Thoracic aorta (tissue), 2 donors: ENCODE measurements around the gene HSCB. TPM values are rescaled to one million over a fixed set of nuclear protein-coding genes. Genes with fewer than 3 reads are reported as not detected.

Experiments
- ATAC-seq: fragments of 150-250 bp; one replicate; pipeline ENCODE4 v1.8.0; 2017; ENCODE audit warnings: low read depth; ENCODE audit not compliant: insufficient number of reproducible peaks, low FRiP score
- DNase-seq: peaks from one replicate; pipeline ENCODE4 v3.0.0-alpha.2; 2020; ENCODE audit warnings: low spot score
- H3K27ac ChIP-seq, 2 donors: fragments of 200-600 bp; sonication (generic); 1 replicate in 1 of 2; 2 replicates in 1 of 2; pipeline ENCODE4 v1.5.1; 2016; ENCODE audit warnings: mild to moderate bottlenecking in 2 of 2, moderate library complexity in 2 of 2
- H3K27me3 ChIP-seq: fragments of 200-600 bp; sonication (generic); replicated peaks from 2 replicates; pipeline ENCODE4 v1.6.0; 2016; ENCODE audit warnings: mild to moderate bottlenecking; ENCODE audit not compliant: insufficient read depth
- H3K36me3 ChIP-seq: fragments of 200-600 bp; sonication (generic); one replicate; pipeline ENCODE4 v1.5.1; 2016
- H3K4me1 ChIP-seq, 2 donors: fragments of 200-600 bp; sonication (generic); 1 replicate in 1 of 2; 2 replicates in 1 of 2; pipeline versions ENCODE4 v1.5.1 to v1.6.0; 2016; ENCODE audit warnings: low read depth in 2 of 2, mild to moderate bottlenecking in 1 of 2; ENCODE audit not compliant: control insufficient read depth in 1 of 2
- H3K4me3 ChIP-seq: fragments of 200-600 bp; sonication (generic); 2 replicates; pipeline ENCODE4 v1.5.1; 2016; ENCODE audit warnings: mild to moderate bottlenecking
- H3K9me3 ChIP-seq: fragments of 200-600 bp; sonication (generic); 2 replicates; pipeline ENCODE4 v1.5.1; 2016
- total RNA-seq, 2 donors: library from RNA; depleted of rRNA; stranded (reverse); fragments of >200 nt; gene quantifications; one replicate each; pipeline versions ENCODE4 v1.1.0 to v1.2.3, GENCODE V29; 2016
- TF ChIP-seq, protein P1 (sequence below): fragments of 200-600 bp; sonication (generic); IDR thresholded peaks from one replicate; pipeline ENCODE4 v1.5.1; 2019; ENCODE audit warnings: antibody characterized with exemption

The HSCB gene
- total RNA-seq, 2 donors from 2014 or later, result 9.3 to 11.9 TPM

DNA sequence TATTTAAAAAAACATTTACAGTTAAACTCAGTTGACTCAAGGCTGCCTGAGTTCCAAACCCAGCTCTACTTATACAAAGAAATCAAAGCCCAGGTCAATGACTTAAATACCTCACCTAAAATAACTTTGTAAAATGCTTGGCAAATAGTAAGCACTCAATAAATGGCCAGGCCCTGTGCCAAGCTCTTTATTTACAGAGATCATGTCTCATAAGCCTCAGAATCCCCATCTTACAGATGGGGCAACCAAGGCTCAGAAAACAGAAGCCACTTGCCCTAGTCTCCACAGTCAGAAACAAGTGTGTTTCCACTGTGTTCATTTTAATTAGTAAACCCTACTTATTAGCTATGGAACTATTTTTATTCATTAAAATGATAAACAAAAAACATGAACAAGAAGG is 31.7 kb upstream of the HSCB start:
- TF ChIP-seq, protein P1, sequence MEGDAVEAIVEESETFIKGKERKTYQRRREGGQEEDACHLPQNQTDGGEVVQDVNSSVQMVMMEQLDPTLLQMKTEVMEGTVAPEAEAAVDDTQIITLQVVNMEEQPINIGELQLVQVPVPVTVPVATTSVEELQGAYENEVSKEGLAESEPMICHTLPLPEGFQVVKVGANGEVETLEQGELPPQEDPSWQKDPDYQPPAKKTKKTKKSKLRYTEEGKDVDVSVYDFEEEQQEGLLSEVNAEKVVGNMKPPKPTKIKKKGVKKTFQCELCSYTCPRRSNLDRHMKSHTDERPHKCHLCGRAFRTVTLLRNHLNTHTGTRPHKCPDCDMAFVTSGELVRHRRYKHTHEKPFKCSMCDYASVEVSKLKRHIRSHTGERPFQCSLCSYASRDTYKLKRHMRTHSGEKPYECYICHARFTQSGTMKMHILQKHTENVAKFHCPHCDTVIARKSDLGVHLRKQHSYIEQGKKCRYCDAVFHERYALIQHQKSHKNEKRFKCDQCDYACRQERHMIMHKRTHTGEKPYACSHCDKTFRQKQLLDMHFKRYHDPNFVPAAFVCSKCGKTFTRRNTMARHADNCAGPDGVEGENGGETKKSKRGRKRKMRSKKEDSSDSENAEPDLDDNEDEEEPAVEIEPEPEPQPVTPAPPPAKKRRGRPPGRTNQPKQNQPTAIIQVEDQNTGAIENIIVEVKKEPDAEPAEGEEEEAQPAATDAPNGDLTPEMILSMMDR, result no peak

GRCh38 chr22:28710576-28711191 is 31.2 kb upstream of the HSCB start:
- TF ChIP-seq, protein P1, result no peak
- Histone ChIP-seq H3K4me3 (no peak overlapping the region), H3K27ac (peak overlapping the region in 1 of 2 donors; percentile 33), H3K4me1 (peaks cover 0 to 14% of the 10 kb centered on the region in 2 donors), H3K27me3 (no peaks in the 10 kb centered on the region), H3K36me3 (no peaks in the 10 kb centered on the region), H3K9me3 (no peaks in the 10 kb centered on the region)
- DNase-seq (no peak), ATAC-seq (no peak)

More for the DNA sequence above, 31.7 kb upstream of the HSCB start:
- Histone ChIP-seq H3K4me3 (no peak overlapping the region), H3K36me3 (no peaks in the 10 kb centered on the region), H3K27ac (no peak overlapping the region), H3K4me1 (peaks cover 0 to 14% of the 10 kb centered on the region in 2 donors), H3K27me3 (no peaks in the 10 kb centered on the region), H3K9me3 (no peaks in the 10 kb centered on the region)
- no peak for DNase-seq
- no peak for ATAC-seq

DNA sequence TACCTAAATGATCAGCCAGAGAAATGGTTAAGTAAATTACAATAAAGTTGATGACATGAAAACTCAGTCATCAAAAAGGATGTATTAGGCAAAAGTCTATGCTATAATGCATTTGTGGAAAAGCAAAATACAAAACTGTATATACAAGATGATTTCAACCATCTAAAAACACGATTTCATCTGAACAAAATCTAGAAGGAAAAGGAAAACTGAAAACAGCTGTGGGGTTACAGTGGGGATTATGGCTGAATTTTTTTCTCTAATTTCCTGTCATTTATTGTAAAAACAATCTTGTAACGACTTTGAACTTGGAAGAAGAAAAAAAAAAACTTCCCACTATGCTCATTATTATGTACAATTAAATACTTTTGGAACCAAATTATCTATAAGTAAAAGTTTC is 30.5 kb upstream of the HSCB start:
- Histone ChIP-seq H3K9me3 (no peaks in the 10 kb centered on the region), H3K4me1 (peaks cover 0 to 14% of the 10 kb centered on the region in 2 donors), H3K4me3 (no peak overlapping the region), H3K27me3 (no peaks in the 10 kb centered on the region), H3K36me3 (no peaks in the 10 kb centered on the region), H3K27ac (peak overlapping the region in 1 of 2 donors; percentile 33)
- no peak for ATAC-seq
- TF ChIP-seq, protein P1, result no peak
- DNase-seq, result no peak

GRCh38 chr22:28711820-28712777 is 29.7 kb upstream of the HSCB start:
- Histone ChIP-seq H3K4me1 (peaks cover 0 to 14% of the 10 kb centered on the region in 2 donors), H3K4me3 (peak overlapping the region; percentile 36), H3K9me3 (no peaks in the 10 kb centered on the region), H3K27me3 (no peaks in the 10 kb centered on the region), H3K36me3 (no peaks in the 10 kb centered on the region), H3K27ac (peak overlapping the region; percentile 33 to 40)
- DNase-seq (no peak), ATAC-seq (peak; percentile 86)
- TF ChIP-seq, protein P1, result no peak

DNA sequence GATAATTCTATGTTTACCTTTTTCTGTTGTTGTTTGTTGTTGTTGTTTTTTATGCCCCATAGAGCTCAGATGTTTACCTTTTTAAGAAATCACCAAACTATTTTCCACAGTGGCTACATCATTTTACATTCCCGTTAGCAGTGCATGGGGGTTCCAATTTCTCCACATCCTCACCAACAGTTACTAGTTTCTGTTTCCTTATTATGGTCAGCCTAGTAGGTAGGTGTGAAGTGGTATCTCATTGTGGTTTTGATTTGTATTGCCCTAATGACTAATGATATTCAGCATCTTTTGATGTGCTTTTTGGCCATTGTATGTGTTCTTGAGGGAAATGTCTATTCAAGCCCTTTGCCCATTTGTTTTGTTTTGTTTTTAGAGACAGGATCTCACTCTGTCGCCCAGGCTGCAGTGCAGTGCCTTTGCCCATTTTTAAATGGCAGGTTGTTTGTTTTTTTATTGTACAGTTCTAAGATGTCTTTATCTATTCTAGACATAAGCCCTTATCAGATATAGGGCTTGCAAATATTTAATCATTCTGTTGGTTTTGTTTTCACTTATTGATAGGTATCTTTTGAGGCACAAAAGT is 27.7 kb upstream of the HSCB start:
- no peak overlapping the region for H3K27ac ChIP-seq

More for the DNA sequence above, 27.7 kb upstream of the HSCB start:
- H3K27me3 ChIP-seq, result no peaks in the 10 kb centered on the region
- DNase-seq, result no peak
- H3K9me3 ChIP-seq, result no peaks in the 10 kb centered on the region
- H3K36me3 ChIP-seq, result no peaks in the 10 kb centered on the region
- ATAC-seq, result no peak
- peaks cover 0 to 14% of the 10 kb centered on the region in 2 donors for H3K4me1 ChIP-seq
- H3K4me3 ChIP-seq, result no peak overlapping the region
- TF ChIP-seq, protein P1, result no peak
